GM21367 (cell line): ENCODE measurements around the gene ADAT1.

Experiments used
- ATAC-seq: cut with Tn5 transposase; IDR thresholded peaks from one replicate; pipeline ENCODE4 v1.9.1; 2021; ENCODE audit not compliant: unreplicated experiment

The ADAT1 gene

DNA sequence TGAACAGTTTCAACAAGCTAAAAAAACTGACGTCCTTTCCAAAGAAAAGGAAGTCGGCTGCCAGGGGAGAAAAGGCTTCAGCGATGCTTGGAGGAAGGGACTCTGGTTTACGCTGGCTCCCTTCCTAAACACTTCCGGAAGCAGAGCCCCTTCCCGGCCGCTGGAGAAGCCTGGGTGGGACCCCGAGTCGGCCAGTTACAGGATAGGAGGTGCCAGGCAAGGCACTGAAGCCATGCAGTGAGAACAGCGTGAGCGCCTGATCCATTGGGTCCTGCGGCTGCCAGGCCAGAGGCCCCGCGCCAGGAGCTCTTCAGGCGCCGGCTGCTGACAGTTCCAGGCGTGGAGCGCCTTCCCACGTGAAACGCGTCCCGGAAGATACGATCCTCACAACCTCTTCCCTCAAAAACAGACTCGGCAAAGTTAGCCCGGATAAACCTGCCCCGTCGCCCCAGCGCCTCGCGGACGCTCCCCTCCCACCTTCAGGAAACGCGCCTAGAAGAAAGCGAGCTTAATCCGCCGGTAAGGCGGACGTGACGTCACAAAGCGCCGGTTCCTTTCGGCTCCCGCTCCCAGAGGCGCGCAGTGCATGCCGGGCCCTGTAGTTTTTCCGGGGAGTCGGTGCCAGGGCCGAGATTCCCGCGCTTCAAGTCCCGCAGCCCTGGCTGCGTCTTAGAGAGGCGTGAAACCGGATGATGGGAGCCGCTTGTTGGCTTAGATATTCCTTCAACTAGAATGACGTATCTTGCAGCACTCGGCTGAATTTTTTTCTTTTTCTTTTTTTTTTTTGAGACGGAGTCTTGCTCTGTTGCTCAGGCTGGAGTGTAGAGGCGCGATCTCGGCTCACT, at the start of gene ADAT1:
TSS of gene ADAT1 (minus strand) at position 521 of the 845 bp plus-strand sequence. CDS start 2,482 bp downstream, outside the sequence.
- ATAC-seq = peak; percentile 83

- no peak for ATAC-seq
Measured at GRCh38 chr16:75667503-75667902, 44.4 kb upstream of the ADAT1 start.

DNA sequence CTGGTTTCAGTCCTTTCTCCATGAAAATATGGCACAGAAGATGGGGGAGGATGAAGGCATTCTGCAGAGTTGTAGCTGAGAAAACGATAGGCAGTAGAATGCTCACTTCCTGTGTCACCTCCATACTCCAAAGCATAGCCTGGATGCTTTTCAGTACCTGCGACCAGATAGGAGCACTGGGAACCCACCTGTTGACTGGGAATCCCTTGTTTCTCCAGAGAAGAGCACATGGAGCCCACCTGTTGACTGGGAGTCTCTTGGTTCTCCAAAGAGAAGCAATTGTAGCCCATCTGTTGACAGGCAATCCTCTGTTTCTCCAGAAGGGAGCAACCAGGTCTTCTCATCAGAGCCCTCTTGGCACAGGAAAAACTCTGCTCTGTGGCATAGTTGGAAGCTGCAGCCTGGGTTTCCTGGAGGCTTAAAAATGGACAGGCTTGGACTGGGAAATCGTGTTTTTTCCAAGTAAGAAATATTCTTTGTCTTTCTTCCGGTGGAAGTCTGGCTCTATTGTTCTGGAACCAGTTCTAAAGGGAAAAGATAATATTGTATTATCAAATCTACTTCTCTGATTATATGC, 37.7 kb upstream of the ADAT1 start:
- ATAC-seq = no peak

DNA sequence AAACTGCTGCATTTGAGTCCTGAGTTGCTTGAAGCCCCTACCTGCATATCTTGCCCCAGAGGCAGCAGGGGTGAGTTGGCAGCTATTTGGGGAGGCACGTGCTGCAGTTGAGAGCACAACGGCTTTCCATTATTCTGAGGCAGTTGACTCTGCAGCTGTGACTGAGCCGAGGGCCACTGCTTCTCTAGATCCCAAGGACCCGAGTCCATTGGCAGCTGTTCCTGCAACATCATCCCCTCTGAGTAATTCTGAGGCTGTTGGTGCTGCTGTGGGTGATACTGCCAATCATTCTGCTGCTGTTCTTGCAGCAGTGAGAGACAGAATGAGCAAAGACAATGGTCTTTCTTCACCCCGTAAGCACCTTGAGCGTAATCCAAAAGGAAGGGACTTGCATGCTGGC, 37.2 kb upstream of the ADAT1 start:
- ATAC-seq = no peak

- ATAC-seq = no peak
Measured at GRCh38 chr16:75658175-75658574, 35.1 kb upstream of the ADAT1 start.

DNA sequence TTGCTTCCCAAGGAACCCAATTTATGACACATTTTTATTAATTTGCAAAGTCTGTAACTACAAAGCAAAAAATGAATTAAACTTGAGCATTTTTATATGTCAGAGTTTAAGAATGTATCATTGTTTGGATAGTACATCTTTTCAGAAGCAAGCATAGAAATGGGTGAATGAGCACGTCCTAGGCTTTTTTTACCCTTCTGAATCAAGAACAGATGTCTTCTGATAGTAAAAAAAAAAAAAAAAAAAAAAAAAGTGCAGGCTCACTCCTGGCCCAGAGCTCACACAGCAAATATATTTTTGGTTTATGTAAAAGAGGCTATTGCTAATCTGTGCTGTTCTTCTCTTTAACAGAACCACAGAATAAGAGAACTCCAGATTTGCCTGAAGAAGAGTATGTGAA, 30.8 kb upstream of the ADAT1 start:
- ATAC-seq = no peak

DNA sequence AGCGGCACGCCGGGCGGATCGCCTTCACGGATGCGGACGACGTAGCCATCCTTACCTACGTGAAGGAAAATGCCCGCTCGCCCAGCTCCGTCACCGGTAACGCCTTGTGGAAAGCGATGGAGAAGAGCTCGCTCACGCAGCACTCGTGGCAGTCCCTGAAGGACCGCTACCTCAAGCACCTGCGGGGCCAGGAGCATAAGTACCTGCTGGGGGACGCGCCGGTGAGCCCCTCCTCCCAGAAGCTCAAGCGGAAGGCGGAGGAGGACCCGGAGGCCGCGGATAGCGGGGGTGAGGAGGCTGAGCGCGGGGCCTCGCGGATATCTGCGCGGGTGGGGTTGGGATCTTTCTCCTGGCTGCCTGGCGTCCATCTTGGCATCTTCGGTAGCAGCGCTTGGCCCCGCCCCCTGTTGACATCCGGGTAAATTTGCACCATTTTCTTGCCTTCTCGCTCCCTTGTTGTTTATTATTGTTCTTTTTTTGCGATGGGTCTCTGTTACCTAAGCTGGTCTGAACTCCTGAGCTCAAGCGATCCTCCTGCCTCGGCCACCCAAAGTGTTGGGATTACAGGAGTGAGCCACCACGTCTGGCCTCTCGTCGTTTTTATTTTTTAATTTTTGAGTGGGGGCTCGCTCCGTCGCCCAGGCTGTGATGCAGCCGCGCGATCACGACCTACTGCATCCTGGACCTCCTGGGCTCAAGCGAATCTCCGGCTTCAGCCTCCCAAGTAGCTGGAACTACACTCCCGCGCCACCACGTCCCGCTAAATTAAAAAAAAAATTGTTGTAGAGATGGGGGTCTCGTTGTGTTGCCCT, 25.4 kb upstream of the ADAT1 start:
- peak; percentile 26 for ATAC-seq

DNA sequence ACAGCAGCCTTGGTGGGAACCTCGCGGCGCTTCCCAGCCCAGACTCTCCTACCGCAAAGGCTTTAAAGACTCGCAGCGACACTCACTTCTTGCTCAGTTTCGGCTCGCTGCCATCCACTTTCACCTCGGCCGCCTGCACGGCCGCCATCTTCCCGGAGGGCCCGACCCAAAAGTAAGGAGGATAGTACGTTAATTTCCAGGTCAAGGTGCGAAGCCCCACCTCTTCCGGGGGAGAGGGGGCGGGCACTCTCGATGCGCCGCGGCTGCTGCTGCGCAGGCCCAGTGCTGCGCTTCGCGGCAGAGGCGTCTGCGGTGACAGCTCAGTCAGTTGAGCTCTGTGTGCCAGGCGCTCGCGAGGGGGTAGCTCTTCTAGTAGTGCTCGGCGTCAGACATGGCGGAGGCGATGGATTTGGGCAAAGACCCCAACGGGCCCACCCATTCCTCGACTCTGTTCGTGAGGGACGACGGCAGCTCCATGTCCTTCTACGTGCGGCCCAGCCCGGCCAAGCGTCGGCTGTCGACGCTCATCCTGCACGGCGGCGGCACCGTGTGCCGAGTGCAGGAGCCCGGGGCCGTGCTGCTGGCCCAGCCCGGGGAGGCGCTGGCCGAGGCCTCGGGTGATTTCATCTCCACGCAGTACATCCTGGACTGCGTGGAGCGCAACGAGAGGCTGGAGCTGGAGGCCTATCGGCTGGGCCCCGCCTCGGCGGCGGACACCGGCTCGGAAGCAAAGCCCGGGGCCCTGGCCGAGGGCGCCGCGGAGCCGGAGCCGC, 24.6 kb upstream of the ADAT1 start, which contains the start of the genes KARS1 and TERF2IP:
TSS of gene KARS1 (minus strand) at position 174 of the 773 bp plus-strand sequence. CDS start at position 148, 26 bp downstream.
TSS of gene TERF2IP (plus strand) at position 282 of the 773 bp plus-strand sequence. CDS start at position 392, 110 bp downstream.
- ATAC-seq = peak; percentile 81

GRCh38 chr16:75647112-75647491, 24.0 kb upstream of the ADAT1 start:
- ATAC-seq = peak; percentile 10

DNA sequence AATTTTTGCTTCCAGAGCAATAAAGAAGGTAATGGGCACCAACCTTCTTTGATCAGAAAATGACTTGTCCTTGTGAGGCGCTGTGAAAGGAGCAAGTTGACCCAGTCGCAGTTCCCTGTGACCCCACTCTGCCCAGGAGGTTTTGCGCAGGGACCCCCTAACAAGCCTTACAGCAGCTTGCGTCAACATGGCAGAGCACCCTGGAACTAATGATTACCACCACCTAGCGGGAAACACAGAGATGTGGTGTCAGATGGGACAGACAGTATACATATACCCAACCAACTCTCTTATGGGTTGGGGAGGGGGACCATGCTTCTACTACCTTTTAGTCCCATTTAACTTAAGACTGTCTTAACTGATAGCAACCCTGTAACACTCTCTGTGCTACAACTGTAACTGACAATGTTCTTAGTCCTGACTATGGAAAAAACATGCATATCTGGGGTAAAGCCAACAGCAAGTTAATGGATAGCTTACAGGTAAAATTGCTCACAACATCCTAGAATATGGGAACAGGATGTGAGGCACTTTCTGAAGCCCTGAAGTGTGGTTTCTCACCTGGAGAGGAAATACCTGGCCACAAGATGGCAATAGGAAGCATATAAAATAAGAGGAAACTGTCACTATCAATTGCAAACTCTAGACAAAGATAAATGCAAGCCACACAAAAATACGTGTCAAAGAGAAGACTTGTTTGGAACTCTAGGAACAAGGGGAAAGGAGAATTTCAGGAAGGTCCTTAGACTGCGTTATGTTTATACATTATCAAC, 21.3 kb upstream of the ADAT1 start:
- no peak for ATAC-seq

DNA sequence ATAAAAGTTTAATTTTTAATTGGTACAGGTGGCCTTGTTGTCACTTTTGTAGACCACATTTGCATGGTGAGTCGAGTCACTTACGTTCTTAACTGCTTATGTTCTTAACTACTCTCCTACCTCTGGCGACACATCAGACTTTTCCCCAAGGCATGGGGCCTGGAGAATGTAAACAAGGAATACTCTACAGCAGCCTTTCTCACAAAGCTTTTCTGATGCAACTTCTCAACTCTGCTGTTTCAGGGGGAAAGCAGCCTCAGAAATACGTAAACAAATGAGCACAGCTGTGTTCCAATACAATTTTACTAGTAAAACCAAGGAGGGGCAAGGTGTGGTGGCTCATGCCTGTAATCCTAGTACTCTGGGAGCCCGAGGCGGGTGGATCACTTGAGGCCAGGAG, 17.5 kb upstream of the ADAT1 start:
- ATAC-seq = no peak

GRCh38 chr16:75635036-75635435, 12.0 kb upstream of the ADAT1 start:
- no peak for ATAC-seq

DNA sequence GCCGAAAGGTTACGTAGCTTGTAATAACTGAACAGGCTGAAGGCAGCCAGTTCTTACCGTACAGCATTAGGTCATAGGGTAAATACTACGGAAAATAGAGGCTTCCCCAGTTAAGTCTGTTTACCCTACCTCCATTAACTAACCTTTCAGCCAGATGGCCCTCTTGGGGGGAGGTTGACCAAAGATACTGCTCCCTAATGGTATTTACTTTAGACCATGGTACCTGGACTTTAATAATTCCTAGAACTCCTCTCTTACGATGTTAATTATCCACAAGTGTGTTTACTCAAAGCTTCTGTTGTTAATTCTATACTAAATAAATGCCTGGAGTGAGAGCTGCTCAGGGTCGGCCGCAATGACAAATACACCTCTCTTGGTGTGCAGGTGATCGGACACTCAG, 9.8 kb upstream of the ADAT1 start:
- no peak for ATAC-seq

- no peak for ATAC-seq
Measured at GRCh38 chr16:75630052-75630451, 7.0 kb upstream of the ADAT1 start.

GRCh38 chr16:75629132-75629531, 6.1 kb upstream of the ADAT1 start:
- no peak for ATAC-seq

- ATAC-seq = no peak
Measured at GRCh38 chr16:75628351-75628750, 5.3 kb upstream of the ADAT1 start.

DNA sequence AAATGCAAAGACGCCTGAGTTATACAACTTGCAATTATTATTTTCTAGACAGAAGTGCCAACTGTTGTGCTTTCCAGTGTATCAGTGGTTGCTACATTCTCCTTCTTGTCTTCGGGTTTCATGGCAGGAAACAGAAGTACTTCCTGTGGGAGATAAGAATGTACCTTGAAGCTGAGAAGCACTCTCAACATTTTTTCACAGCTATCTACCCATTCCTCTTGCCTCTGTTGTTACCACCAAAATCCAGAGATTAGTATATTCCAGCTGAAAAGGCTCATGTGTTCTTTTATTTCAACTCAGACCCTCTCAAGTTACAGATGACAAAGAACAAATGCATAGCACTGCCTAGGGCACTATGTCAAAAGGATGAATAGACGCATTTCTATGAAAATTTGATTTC, 4.8 kb upstream of the ADAT1 start:
- ATAC-seq = no peak

DNA sequence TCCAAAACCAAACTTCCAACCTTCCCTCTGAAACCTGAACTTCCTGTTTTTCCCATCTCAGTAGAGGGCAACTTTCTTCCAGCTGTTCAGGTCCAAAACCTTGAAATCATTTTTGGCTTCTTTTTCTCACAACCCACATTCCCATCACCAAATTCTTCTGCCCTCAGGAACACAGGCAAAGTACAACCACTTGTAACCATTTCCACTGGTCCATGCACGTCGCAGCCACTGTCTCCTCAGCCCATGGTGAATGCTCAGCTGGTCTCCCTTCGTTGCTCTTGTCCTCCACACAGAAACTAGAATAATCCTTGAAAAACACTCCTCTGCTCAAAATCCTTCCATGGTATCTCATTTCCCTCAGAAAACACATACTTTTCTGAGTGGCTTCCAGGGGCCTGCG, 3.7 kb upstream of the ADAT1 start:
- ATAC-seq = no peak

GRCh38 chr16:75624921-75625334, 1.8 kb upstream of the ADAT1 start:
- no peak for ATAC-seq

DNA sequence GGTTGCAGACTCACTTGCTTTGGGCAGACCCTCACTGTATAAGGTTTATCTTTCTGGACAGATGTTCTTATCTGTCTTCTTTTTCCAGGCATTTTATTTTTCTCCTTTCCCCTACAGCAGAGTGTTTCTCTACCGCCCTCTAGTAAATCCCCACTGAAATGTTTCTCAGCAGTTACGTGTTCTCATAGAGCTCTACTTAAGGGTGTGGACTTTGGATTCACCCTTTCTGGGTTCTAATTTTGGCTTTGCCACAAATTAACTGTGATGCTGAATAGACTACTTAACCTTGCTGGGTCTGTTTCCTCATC, 2.0 kb downstream of the ADAT1 start:
- ATAC-seq = no peak
